ENCODE results near the gene THPO. TPM values are rescaled to one million over a fixed set of nuclear protein-coding genes. Genes with fewer than 3 reads are reported as not detected.

THPO gene
- total and polyA plus RNA-seq, 2 donors (not counting 3 experiments of a cell fraction or from before 2014, with no cell fraction given) = 0.08 TPM; not detected in 1

- ChIA-PET CTCF (interaction anchor here (0.6 to 1.7 kb wide), 7 partner anchors 8 to 27 kb away, joined by 3 to 8 read pairs (median 4); partner anchors contain the start of gene CLCN2), POLR2A (no interaction called here)
- TF ChIP-seq EZH2 (IDR thresholded peaks at IDR 0.05; ENCODE audit: borderline replicate concordance, low read depth, low read length, severe bottlenecking) = no peak
- TF ChIP-seq MYC (IDR thresholded peaks at IDR 0.05; ENCODE audit: low read depth, low read length) = no peak
- no peak for TF ChIP-seq FOS (IDR thresholded peaks at IDR 0.05; ENCODE audit: borderline replicate concordance, insufficient read depth, low read length)
- no peak for TF ChIP-seq CTCF (IDR thresholded peaks at IDR 0.05; ENCODE audit: extremely low read depth in 1 of 2, insufficient read depth in 1 of 2, low read depth in 1 of 2, low read length in 2 of 2)
- Histone ChIP-seq H3K4me3 (replicated peaks in 1 of 3; ENCODE audit: insufficient read depth in 1 of 3, low read depth in 1 of 3, low read length in 3 of 3) (no peak overlapping the region), H3K9ac (replicated peaks; ENCODE audit: extremely low read depth, insufficient read depth, low read length) (no peak overlapping the region), H3K9me1 (replicated peaks; ENCODE audit: control insufficient read depth, extremely low read depth, insufficient read depth, low read length) (no peaks in the 10 kb centered on the region), H4K20me1 (replicated peaks; ENCODE audit: control insufficient read depth, extremely low read depth, insufficient read depth, low read length) (no peaks in the 10 kb centered on the region), H3K9me3 (replicated peaks; ENCODE audit: control insufficient read depth, insufficient read depth, low read length) (no peaks in the 10 kb centered on the region), H3K36me3 (ENCODE audit: control insufficient read depth in 2 of 2, extremely low read depth in 1 of 2, insufficient read depth in 2 of 2, low read length in 2 of 2) (peaks cover 6 to 25% of the 10 kb centered on the region in 2 experiments), H3K27me3 (ENCODE audit: control insufficient read depth in 2 of 2, insufficient read depth in 2 of 2, low read length in 2 of 2) (no peaks in the 10 kb centered on the region), H3K4me1 (ENCODE audit: control insufficient read depth, extremely low read depth, insufficient read depth, low read length) (peaks cover 9% of the 10 kb centered on the region), H3K79me2 (ENCODE audit: control insufficient read depth, insufficient read depth, low read length) (peaks cover 8% of the 10 kb centered on the region), H3K4me2 (ENCODE audit: insufficient read depth, low read length) (no peak overlapping the region), H2AFZ (ENCODE audit: low read depth, low read length) (no peak overlapping the region), H3K27ac (ENCODE audit: insufficient read depth, low read depth, low read length) (no peak overlapping the region)
- dilution Hi-C loops (cut with MboI; ENCODE audit: extremely low pct_ligation_motif_present, low sequenced_read_pairs) (no loop called here), intact Hi-C loops (cut with micrococcal nuclease) (no loop called here)
- BruUV-seq (replicated peaks) = no TSS peak
- FAIRE-seq = no peak
- DNase-seq (ENCODE audit: low read depth, low spot score) = no peak
Measured at GRCh38 chr3:184344579-184345316, 33.3 kb downstream of the THPO start.

Measured in endothelial cell of umbilical vein (primary cell).